Forelimb muscle (tissue), 1 donor: ENCODE data around the gene AKR7A3. TPM values are rescaled to one million over a fixed set of nuclear protein-coding genes. Genes with fewer than 3 reads are reported as not detected.
"Not testable (repeated sequence)": the region's sequence is repeated elsewhere in the genome, so short reads cannot be mapped to it uniquely, and the experiment has no call there.

Source experiments
- DNase-seq: peaks from one replicate; pipeline ENCODE4 v3.0.0-alpha.2; 2013; ENCODE audit warnings: low read depth
- polyA plus RNA-seq: library from polyadenylated mRNA; unstranded; fragments of 120-200 nt; gene quantifications from one replicate; pipeline ENCODE4 v1.2.1, GENCODE V29; 2013; ENCODE audit not compliant: insufficient read length

AKR7A3 gene
- polyA plus RNA-seq, 1 donor: 1.4 TPM

DNA sequence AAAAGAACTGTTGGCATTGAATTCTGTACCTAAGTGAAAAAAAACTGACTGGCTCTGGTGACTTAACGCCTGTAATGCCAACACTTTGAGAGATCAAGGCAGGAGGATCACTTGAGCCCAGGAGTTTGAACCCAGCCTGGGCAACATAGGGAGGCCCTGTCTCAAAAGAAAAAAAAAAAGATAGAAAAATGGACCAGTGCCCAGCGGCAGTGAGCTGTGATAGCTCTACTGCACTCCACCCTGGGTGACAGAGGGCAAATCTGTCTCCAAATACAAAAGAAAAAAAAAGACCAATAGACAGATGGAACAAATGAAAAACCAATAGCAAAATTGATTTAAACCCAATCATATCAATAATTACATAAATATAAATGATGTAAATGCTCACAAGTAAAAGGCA, 674 bp upstream of the AKR7A3 start:
- DNase-seq: no peak

DNA sequence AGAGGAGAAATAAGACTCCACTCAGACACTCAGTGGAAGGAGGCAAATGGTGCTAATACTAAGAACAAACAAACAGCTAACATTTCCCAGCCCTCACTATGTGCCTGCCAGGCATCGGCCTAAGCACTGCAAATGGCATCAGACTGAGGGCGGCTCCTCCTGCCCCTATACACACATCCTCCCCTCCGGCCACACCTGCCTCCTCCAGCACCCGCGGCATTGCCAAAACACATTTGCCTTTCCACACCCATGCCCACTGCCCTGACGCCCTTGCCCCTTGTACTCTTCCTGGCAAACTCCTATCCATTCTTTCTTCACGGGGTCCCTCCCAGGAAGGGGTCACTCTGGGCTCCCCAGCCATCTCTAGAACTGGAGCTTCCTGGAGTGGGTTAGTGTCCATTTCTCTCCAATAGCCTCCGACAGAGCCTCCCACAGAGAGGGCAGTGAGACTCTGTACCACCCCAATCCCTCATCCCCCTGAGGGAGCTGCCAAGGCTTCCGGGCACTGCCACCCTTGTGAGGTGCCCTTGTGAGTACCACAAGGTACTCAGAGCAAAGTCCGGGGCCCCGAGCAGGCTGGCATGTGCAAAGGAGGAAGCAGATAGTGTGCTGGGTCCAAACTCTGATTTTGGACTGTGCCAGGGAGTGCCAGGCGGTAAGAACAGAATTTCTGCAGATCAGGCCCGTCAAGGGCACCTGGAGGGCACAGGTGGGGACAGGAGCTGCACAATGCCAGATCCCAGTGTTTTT, 959 bp downstream of the AKR7A3 start:
- no peak for DNase-seq

DNA sequence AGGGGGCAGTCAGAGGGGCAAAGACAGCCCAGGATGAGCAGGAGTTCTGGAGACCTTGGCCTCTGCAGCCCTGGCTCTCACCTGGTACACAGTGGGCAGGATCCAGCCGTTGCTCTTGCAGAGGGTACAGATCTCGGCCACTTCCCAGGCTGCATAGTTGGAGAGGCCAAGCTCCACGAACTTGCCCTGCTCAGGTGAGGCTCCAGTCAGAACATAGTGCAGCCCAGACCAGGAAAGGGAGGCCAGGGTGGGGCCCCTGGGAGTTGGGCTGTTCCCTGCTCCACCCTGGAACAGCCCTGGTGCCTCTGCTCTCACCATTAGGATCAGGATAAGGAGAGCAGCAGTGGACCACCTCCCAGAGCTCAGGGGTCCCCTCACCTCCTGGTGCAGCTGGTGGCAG, 2.8 kb downstream of the AKR7A3 start:
- not testable (repeated sequence) for DNase-seq

DNA sequence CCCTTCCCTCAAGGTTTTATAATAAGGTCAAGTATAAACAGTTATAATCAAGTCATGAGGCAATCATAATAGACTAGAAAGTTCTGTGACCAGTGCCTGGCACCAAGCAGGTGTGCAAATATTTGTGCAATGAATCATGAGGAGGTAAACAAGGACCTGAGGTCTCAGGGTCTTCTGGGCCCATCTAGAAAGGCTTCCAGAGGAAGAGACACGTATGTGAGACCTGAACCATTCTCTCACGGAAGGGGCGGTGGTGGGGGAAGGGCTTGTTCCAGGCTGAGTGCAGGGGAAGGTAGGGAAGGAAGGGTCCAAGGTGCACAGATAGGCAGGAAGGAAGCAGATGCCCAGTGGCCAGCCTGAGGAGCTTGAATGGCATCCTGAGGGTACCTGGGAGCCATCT, 3.2 kb downstream of the AKR7A3 start:
- DNase-seq: not testable (repeated sequence)

DNA sequence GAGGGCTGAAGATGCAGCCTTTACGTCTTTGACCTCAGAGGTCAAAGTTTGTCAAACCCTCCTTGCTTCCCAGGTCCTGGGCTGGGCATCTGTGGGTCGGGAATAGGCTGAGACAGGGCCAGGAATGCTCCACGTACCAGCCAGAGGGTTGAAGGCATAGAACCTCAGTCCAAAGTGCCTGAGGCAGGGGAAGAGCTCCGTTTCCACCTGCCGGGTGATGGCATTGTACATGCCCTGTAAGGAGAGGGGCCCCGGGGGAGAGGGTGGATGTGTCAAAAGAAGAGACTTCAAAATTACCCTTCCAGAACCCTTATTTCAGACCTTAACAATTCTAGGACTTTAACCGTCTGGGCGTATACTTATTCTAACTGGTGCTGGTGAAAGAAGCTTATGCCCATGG, 3.7 kb downstream of the AKR7A3 start:
- no peak for DNase-seq

DNA sequence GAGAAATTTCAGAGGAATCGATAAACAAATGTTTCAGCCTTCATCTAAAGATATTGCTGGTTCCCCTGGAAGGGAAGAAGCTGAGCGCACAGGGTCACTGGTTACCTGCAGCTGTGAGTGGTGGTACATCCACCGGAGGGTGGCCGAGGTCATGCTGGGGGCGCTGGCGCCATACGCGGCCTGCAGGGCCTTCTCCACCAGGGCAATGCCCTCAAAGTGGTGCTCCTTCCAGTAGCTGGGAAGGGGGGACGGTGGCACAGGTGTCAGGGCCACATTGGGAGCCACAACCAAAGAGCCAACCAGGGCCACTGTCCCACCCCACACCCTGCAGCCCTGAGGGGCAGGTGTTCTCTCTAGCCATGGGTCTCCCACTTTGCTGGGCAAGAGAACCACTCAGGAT, 4.7 kb downstream of the AKR7A3 start:
- DNase-seq: no peak

DNA sequence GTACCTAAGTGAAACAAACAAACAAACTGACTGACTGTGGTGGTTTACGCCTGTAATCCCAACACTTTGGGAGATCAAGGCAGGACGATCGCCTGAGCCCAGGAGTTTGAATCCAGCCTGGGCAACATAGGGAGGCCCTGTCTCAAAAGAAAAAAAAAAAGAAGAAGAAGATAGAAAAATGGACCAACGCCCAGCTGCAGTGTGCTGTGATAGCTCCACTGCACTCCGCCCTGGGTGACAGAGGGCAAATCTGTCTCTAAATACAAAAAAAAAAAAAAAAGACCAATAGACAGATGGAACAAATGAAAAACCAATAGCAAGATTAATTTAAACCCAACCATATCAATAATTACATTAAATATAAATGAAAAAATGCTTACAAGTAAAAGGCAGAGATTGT, 13.9 kb downstream of the AKR7A3 start:
- DNase-seq: no peak

DNA sequence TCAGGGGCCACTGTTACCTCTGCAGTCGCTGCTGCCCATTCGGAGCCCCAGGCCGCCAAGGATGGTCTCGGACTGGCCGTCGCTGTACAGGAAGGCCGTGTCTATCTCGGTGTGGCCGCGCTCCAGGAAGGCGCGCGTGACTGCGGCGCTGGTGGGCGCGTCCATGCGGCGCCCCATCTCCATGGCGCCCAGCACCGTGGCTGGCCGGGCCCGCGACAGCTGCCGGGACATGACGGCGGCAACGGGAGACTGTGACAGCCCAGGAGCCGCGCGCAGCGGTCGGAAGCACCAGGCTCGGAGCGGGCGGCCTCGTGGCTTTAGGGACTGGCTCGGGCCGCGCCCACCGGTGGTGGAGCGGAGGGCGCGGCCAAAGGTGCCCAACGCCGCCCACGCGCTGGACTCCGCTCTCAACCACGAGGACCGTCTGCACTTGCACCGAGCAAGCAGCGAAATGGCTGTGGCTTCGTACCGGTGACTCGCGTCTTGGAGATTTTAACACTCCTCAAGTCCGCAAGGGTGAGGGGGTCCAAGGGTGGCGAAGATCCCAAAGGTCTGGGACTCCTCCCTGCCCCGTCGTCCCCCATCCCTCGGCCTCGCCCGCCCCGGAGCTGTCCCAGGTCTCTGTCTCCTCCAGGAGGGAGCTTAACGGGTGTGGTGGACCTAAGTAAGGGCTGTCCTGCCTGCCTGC, 14.6 kb downstream of the AKR7A3 start:
- not testable (repeated sequence) for DNase-seq

DNA sequence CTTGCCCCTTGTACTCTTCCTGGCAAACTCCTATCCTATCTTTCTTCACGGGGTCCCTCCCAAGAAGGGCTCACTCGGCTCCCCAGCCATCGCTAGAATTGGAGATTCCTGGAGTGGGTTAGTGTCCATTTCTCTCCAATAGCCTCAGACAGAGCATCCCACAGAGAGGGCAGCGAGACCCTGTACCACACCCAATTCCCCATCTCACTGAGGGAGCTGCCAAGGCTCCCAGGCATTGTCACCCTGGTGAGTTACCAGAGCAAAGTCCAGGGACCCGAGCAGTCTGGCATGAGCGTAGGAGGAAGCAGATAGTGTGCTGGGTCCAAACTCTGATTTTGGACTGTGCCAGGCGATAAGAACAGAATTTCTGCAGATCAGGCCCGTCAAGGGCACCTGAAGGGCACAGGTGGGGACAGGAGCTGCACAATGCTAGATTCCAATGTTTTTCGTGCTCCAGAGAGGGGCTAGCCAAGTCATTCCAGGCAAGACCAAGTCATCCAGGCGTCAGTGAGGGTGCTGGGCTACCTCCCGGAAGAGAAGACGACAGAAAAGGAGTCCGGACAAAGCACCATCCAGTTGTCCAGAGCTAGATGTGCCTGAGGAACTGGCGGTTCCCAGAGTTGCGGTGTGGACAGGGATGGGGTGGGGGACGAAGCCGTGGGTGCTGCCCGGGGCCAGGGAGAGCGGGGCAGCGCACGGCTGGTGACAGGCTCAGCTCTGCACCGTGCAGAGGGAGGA, 15.3 kb downstream of the AKR7A3 start:
- DNase-seq: no peak

DNA sequence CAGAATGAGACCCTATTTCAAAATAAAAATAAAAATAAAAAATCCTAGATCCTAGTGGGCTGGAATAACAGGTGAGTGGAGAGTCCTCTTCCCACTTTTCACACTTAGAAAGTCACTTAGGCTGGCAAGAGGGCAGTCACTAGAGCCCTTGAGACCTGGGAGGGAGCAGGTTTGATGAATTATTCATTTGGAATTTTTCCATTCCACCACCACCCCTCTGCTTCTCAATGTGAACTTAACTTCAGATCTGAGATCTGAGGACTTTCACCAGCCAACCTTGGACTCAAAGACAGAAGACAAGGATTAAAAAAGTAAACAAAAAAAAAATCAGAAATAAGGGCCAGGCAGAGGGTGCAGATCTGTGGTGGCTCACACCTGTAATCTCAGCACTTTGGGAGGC, 16.5 kb downstream of the AKR7A3 start:
- DNase-seq: no peak

DNA sequence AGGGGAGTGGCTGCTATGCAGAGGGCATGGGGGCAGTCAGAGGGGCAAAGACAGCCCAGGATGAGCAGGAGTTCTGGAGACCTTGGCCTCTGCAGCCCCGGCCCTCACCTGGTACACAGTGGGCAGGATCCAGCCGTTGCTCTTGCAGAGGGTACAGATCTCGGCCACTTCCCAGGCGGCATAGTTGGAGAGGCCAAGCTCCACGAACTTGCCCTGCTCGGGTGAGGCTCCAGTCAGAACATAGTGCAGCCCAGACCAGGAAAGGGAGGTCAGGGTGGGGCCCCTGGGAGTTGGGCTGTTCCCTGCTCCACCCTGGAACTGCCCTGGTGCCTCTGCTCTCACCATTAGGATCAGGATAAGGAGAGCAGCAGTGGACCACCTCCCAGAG, 18.2 kb downstream of the AKR7A3 start:
- not testable (repeated sequence) for DNase-seq

DNA sequence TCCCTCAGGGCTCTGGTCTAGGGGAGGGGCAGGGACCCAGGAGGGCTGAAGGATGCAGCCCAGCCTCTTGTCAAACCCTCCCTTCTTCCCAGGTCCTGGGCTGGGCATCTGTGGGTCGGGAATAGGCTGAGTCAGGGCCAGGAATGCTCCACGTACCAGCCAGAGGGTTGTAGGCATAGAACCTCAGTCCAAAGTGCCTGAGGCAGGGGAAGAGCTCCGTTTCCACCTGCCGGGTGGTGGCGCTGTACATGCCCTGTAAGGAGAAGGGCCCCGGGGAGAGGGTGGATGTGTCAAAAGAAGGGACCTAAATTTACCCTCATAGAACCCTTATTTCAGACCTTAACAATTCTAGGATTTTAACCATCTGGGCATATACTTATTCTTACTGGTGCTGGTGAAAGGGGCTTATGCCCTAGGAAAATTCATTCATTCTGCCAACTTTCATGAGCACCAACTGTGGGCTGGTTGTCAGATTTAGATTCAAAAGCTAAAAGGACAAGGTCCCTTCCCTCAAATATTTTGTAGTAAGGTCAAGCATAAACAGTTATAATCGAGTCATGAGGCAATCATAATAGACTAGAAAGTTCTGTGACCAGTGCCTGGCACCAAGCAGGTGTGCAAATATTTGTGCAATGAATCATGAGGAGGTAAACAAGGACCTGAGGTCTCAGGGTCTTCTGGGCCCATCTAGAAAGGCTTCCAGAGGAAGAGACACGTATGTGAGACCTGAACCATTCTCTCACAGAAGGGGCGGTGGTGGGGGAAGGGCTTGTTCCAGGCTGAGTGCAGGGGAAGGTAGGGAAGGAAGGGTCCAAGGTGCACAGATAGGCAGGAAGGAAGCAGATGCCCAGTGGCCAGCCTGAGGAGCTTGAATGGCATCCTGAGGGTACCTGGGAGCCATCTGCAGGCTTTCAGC, 18.9 kb downstream of the AKR7A3 start:
- not testable (repeated sequence) for DNase-seq

DNA sequence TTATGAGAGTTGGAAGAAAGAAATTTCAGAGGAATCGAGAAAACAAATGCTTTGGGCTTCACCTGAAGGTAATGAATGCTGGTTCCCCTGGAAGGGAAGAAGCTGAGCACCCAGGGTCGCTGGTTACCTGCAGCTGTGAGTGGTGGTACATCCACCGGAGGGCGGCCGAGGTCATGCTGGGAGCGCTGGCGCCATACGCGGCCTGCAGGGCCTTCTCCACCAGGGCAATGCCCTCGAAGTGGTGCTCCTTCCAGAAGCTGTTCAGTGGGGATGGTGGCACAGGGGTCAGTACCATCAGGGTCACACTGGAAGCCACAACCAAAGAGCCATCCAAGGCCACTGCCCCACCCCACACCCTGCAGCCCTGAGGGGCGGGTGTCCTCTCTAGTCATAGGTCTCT, 20.1 kb downstream of the AKR7A3 start:
- no peak for DNase-seq

DNA sequence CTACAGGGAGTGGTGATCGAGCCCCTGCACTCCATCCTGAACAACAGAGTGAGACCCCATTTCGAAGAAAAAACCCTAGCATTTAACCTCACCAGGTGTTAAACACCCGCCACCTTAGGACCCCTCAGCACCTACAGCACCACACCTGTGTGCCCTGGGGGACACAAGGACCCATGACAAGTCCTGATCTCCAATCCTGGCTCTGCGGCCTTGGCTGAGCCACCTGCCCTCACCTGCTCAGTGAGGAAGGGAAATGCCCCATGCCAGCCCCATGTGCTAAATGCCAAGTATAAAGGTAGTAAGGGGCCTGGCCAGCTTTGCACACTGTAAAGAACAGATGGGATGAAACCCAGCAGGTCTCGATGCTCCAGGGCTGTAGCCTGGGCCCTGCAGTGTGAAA, 25.8 kb downstream of the AKR7A3 start:
- no peak for DNase-seq

DNA sequence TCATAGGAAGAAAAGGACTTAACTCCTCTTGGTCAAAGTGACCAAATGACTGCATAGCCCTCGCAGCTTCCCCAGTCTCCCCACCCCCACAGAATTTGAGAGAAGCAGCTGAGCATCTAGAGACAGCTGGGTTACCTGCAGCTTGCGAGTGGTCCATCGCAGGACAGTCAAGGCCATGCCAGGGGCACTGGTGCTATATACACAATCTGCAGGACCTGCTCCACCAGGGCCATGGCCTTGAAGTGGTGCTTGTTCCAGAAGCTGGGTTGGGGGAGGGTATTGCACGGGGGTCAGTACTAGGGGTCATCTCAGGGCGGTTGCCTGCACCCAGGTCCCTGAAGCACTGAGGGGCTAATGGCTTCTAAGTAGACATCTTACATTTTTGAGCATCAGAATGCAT, 26.5 kb downstream of the AKR7A3 start:
- no peak for DNase-seq

DNA sequence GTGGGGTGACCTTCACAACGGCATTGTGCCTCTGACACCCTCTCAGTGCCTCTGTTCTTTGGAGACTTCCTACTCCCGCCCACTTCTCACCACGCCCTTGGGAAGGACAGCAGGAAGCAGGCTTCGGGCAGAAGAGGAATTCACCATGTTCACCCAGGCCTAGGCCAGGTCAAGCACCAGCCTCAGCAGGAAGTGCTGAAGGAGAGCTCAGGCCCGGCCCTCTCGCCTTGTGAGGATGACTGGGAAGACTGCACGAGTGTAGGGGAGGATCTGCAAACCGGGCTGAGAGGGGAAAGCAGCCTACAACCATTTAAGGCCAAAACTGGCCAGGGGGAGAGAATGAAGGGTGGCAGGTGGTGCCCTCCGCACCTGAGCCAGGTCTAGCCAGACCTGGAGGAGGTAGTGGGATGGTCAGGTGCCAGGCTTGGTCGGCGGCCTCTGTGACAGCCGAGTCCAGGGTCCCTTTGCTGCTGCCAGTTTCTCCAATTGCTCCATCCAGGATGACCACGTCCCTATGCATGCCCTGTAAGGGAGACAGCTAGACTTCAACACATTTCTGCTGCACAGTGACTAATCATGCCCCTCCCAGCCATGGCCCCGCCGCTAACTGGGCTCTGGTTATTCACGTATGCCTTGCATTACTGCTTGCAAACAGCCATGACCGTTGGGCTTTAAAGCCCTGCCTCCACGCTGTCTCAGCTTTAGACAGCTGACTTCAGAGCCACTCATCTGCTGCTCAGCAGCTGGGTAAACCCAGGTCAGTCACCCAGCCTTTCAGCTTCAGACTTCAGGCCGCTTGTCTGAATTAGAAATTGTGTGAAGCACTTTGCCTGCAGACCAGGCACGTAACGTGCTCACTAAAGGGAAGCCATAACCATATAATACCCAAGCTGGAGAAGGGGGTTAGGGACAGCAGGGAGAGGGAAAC, 28.1 kb downstream of the AKR7A3 start:
- DNase-seq: no peak

DNA sequence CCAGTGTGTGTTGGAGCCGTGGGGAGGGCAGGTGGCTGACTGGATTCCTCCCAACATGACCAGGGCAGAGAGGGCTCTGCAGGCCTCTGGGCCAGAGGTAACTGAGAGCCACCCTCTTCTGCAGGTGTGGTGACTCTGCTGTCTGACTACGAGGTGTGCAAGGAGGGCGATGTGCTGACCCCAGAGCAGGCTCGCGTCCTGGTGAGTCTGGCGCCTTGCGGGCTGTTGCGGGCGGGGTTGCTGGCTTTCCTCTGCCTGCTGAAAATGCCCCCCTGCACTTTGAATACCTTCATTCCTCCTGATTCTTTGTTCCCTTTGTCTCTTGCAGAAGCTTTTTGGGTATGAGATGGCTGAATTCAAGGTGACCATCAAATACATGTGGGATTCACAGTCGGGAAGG, 30.2 kb downstream of the AKR7A3 start:
- no peak for DNase-seq

DNA sequence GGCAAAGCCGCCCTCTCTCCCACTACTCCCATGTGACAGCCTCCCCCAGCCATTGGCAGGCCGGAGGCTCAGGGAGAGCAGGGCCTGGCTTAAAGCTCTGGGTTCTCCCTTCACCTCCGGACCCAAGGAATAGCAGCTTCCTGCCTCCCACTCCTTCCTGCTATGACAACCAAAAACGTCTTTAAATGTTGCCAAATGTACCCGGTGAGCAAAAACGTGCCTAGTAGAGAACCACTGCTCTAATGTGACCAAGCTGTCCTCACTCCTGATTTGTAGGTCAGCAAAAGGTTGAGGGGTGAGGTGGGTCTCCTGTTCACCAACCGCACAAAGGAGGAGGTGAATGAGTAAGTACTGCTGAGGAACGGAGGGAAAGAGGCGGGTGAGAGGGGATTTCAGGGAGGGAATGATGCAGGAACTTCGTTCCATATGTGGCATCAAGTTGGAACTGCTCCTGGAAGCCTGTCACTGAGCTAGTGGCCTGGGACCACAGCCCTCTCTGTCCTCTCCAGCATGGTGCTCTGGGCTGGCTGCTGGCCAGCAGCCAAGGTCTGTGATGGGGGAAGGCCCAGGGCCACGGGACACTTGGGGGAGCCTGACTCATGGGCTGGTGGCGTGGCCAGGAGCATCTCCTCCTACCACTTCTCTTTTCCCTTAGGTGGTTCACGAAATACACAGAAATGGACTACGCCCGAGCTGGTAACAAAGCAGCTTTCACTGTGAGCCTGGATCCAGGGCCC, 31.2 kb downstream of the AKR7A3 start:
- DNase-seq: no peak

DNA sequence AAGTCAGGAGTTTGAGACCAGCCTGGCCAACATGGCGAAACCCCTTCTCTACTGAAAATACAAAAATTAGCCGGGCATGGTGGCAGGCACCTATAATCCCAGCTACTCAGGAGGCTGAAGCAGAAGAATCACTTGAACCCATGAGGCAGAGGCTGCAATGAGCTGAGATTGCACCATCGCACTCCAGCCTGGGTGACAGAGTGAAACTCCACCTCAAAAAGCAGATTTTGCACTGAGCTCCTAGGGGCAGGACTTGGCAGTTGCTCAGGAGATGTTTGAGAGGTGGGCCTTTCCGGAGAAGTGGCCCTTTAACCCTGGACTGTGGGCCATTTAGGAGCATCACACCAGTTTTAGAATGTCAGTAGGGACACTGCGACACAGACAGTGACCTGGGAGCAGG, 32.3 kb downstream of the AKR7A3 start:
- not testable (repeated sequence) for DNase-seq

DNA sequence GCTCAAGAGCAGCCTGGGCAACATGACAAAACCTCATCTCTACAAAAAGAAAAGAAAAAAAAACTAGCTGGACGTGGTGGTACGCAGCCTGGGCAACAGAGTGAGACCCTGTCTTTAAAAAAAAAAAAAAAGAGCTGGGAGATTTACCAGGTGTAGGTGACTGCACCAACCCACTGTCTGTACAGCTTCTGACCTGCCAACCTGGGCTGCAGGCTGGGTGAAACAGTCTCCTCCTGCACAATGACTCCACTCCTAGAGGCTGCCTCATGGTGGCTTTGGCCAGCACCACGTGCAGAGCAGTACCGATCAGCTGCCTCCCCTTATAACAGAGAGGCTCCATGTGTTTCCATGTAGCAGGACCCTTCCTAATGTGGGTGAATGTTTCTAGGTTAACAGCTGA, 33.3 kb downstream of the AKR7A3 start:
- DNase-seq: no peak
